Endothelial cell of umbilical vein (primary cell): ENCODE data around the gene FARP2. TPM values are rescaled to one million over a fixed set of nuclear protein-coding genes. Genes with fewer than 3 reads are reported as not detected.
A peak's percentile ranks its signal among the peaks of the same experiment; 100 is the strongest.

Source experiments
- BruUV-seq: library from RNA; stranded (reverse); fragments of 400-500 nt; replicated peaks from 2 replicates; lab custom pipeline; 2021; lab: Mats Ljungman, UMichigan
- CTCF ChIA-PET: fragments of 300-600, 350-600 bp; sonication (Branson Sonifier 250); formaldehyde crosslinking; loops from one replicate; lab custom pipeline; 2021; ENCODE audit warnings: antibody characterized with exemption, inconsistent platforms; lab: Charles Lee
- POLR2A ChIA-PET: fragments of 300-600, 350-600 bp; sonication (Branson Sonifier 250); formaldehyde crosslinking; loops from one replicate; lab custom pipeline; 2021; ENCODE audit warnings: antibody characterized with exemption, inconsistent platforms; lab: Charles Lee
- DNase-seq: peaks from one replicate; pipeline ENCODE4 v3.0.0-alpha.2; 2011; ENCODE audit warnings: low read depth, low spot score
- FAIRE-seq: peaks from 2 replicates; lab custom pipeline; 2011; peaks lifted over from hg19 to GRCh38; lab: Jason Lieb, UNC
- H2AFZ ChIP-seq: 2 replicates; pipeline ENCODE4 v1.6.0; 2012; ENCODE audit warnings: low read depth, low read length, control low read depth, inconsistent platforms
- H3K27ac ChIP-seq: 2 replicates; pipeline ENCODE4 v1.5.1; 2011; ENCODE audit warnings: low read depth, mild to moderate bottlenecking, control low read depth, low read length, moderate library complexity; ENCODE audit not compliant: insufficient read depth
- H3K27me3 ChIP-seq, 2 experiments: 2 replicates each; pipeline versions ENCODE4 v1.6.0 to v1.6.1; 2011; ENCODE audit warnings: low read length in 2 of 2, mixed read lengths in 1 of 2; ENCODE audit not compliant: control insufficient read depth in 2 of 2, insufficient read depth in 2 of 2
- H3K36me3 ChIP-seq, 2 experiments: 2 replicates in 1 of 2; 3 replicates in 1 of 2; pipeline ENCODE4 v1.5.1; 2011; ENCODE audit warnings: low read length in 2 of 2, mild to moderate bottlenecking in 1 of 2, moderate library complexity in 1 of 2; ENCODE audit not compliant: control insufficient read depth in 2 of 2, insufficient read depth in 2 of 2; ENCODE audit errors: extremely low read depth in 1 of 2
- H3K4me1 ChIP-seq: 3 replicates; pipeline ENCODE4 v1.5.1; 2011; ENCODE audit warnings: mild to moderate bottlenecking, low read length; ENCODE audit not compliant: control insufficient read depth, insufficient read depth; ENCODE audit errors: extremely low read depth
- H3K4me2 ChIP-seq: 2 replicates; pipeline ENCODE4 v1.6.1; 2011; ENCODE audit warnings: low read length, control low read depth, mixed read lengths; ENCODE audit not compliant: insufficient read depth
- H3K4me3 ChIP-seq, 3 experiments: fragments of 200-600 bp in 1 of 3; sonication (generic), shearing (Covaris generic) in 1 of 3; replicated peaks in 1 of 3; 2 replicates each; pipeline ENCODE4 v1.5.1; 2011 to 2016; ENCODE audit warnings: control low read depth in 3 of 3, low read length in 3 of 3, mild to moderate bottlenecking in 2 of 3, inconsistent platforms in 1 of 3, low read depth in 1 of 3, moderate library complexity in 1 of 3; ENCODE audit not compliant: insufficient read depth in 1 of 3
- H3K79me2 ChIP-seq: 2 replicates; pipeline ENCODE4 v1.6.0; 2012; ENCODE audit warnings: low read length, inconsistent platforms; ENCODE audit not compliant: control insufficient read depth, insufficient read depth
- H3K9ac ChIP-seq: replicated peaks from 2 replicates; pipeline ENCODE3; 2011; ENCODE audit warnings: low read length, control low read depth; ENCODE audit not compliant: insufficient read depth; ENCODE audit errors: extremely low read depth
- H3K9me1 ChIP-seq: replicated peaks from 3 replicates; pipeline ENCODE4 v1.6.0; 2011; ENCODE audit warnings: mild to moderate bottlenecking, low read length; ENCODE audit not compliant: control insufficient read depth, insufficient read depth; ENCODE audit errors: extremely low read depth
- H3K9me3 ChIP-seq: replicated peaks from 2 replicates; pipeline ENCODE4 v1.5.1; 2012; ENCODE audit warnings: low read length, inconsistent platforms; ENCODE audit not compliant: control insufficient read depth, insufficient read depth
- H4K20me1 ChIP-seq: replicated peaks from 2 replicates; pipeline ENCODE3; 2011; ENCODE audit warnings: mild to moderate bottlenecking, low read length; ENCODE audit not compliant: control insufficient read depth, insufficient read depth; ENCODE audit errors: extremely low read depth
- CTCF ChIP-seq, 2 donors: IDR thresholded peaks; 1 replicate in 1 of 2; 2 replicates in 1 of 2; pipeline ENCODE4 v1.5.1; 2011; ENCODE audit warnings: low read length in 2 of 2, mild to moderate bottlenecking in 2 of 2, moderate library complexity in 2 of 2, control low read depth in 1 of 2, inconsistent platforms in 1 of 2, low read depth in 1 of 2; ENCODE audit not compliant: insufficient read depth in 1 of 2; ENCODE audit errors: extremely low read depth in 1 of 2
- EZH2 ChIP-seq: IDR thresholded peaks from 2 replicates; pipeline ENCODE4 v1.6.1; 2012; ENCODE audit warnings: borderline replicate concordance, low read depth, mild to moderate bottlenecking, moderate library complexity, low read length, inconsistent platforms; ENCODE audit not compliant: severe bottlenecking
- FOS ChIP-seq: IDR thresholded peaks from 2 replicates; pipeline ENCODE4 v1.6.1; 2011; ENCODE audit warnings: mild to moderate bottlenecking, low read length, moderate library complexity, borderline replicate concordance; ENCODE audit not compliant: insufficient read depth
- GATA2 ChIP-seq: IDR thresholded peaks from 2 replicates; pipeline ENCODE4 v1.7.0; 2011; ENCODE audit warnings: low read depth, mild to moderate bottlenecking, moderate library complexity, mixed read lengths, low read length; ENCODE audit not compliant: insufficient read length, insufficient read depth
- MYC ChIP-seq: IDR thresholded peaks from one replicate; pipeline ENCODE4 v1.6.1; 2011; ENCODE audit warnings: mild to moderate bottlenecking, low read depth, low read length
- POLR2A ChIP-seq: IDR thresholded peaks from 2 replicates; pipeline ENCODE4 v1.6.1; 2012; ENCODE audit warnings: low read depth, mild to moderate bottlenecking, control low read depth, low read length
- POLR2AphosphoS5 ChIP-seq: IDR thresholded peaks from 2 replicates; pipeline ENCODE4 v1.6.1; 2012; ENCODE audit warnings: low read depth, mild to moderate bottlenecking, control low read depth, low read length, moderate library complexity; ENCODE audit not compliant: insufficient read depth
- dilution Hi-C: fragments of 300-500 bp; cut with MboI; formaldehyde crosslinking; loops from one replicate; pipeline ENCODE4 v1.15.0; 2019; ENCODE audit warnings: low sequenced_read_pairs; ENCODE audit not compliant: extremely low pct_ligation_motif_present
- intact Hi-C: fragments of 100-400 bp; cut with micrococcal nuclease; formaldehyde crosslinking; loops from one replicate; pipeline ENCODE4 v1.10.0; 2022
- polyA plus RNA-seq, 4 experiments: library from polyadenylated mRNA; depleted of rRNA in 3 of 4; stranded (reverse) in 3 of 4; unstranded in 1 of 4; fragments of >200 nt; gene quantifications; 2 replicates each; pipeline versions ENCODE4 v1.2.1 to v1.2.3, GENCODE V29; 2011 to 2012; ENCODE audit warnings: missing spikeins in 1 of 4
- total RNA-seq: library from RNA; stranded (reverse); gene quantifications from 2 replicates; pipeline ENCODE4 v1.2.3, GENCODE V29; 2021

Gene FARP2
- total and polyA plus RNA-seq, 2 donors (not counting 3 experiments of a cell fraction or from before 2014, with no cell fraction given): 15.3 to 45.3 TPM

GRCh38 chr2:241514986-241515737 lies 159.1 kb downstream of the FARP2 start:
- Histone ChIP-seq H3K36me3 (no peaks in the 10 kb centered on the region), H3K4me3 (no peak overlapping the region), H3K4me2 (no peak overlapping the region), H3K27ac (no peak overlapping the region), H3K27me3 (peaks cover 0 to 3% of the 10 kb centered on the region in 2 experiments), H3K9me3 (no peaks in the 10 kb centered on the region), H3K9ac (no peak overlapping the region), H2AFZ (peak overlapping the region; percentile 32), H3K9me1 (no peaks in the 10 kb centered on the region), H4K20me1 (no peaks in the 10 kb centered on the region), H3K79me2 (no peaks in the 10 kb centered on the region), H3K4me1 (no peaks in the 10 kb centered on the region)
- DNase-seq: no peak
- CTCF ChIA-PET: interaction anchor here (0.8 to 1.3 kb wide), 4 partner anchors 9 to 25 kb away, joined by 3 to 4 read pairs (median 3); no protein-coding TSS in a partner anchor
- POLR2A ChIA-PET: no interaction called here
- no TSS peak for BruUV-seq
- no peak for TF ChIP-seq EZH2
- TF ChIP-seq MYC: no peak
- no peak for TF ChIP-seq POLR2A
- no peak for TF ChIP-seq FOS
- TF ChIP-seq CTCF (IDR thresholded peaks at IDR 0.05; ENCODE audit: extremely low read depth in 1 of 2, insufficient read depth in 1 of 2, low read depth in 1 of 2, low read length in 2 of 2): no peak
- no peak for TF ChIP-seq GATA2
- TF ChIP-seq POLR2AphosphoS5: no peak
- no peak for FAIRE-seq
- dilution Hi-C loops (no loop called here), intact Hi-C loops (no loop called here)
